Stimulated activated CD4-positive, alpha-beta T cell treated with anti-CD3 and anti-CD28 coated beads, Interleukin-15, amount 100 ng/mL, for 48 hours (primary cell): ENCODE results near the gene NAV2.

Source experiments
- DNase-seq, 2 donors: peaks; one replicate each; pipeline ENCODE4 v3.0.0-alpha.2; 2020; ENCODE audit warnings: low read depth in 2 of 2

Gene NAV2

GRCh38 chr11:20022363-20023081 is 309.9 kb downstream of the NAV2 start:
- DNase-seq: no peak

- no peak for DNase-seq
Observed at GRCh38 chr11:20023082-20023426, 310.4 kb downstream of the NAV2 start.

GRCh38 chr11:20024172-20024935 is 311.7 kb downstream of the NAV2 start:
- DNase-seq: no peak

GRCh38 chr11:20025332-20025840 is 312.7 kb downstream of the NAV2 start:
- DNase-seq: no peak

DNA sequence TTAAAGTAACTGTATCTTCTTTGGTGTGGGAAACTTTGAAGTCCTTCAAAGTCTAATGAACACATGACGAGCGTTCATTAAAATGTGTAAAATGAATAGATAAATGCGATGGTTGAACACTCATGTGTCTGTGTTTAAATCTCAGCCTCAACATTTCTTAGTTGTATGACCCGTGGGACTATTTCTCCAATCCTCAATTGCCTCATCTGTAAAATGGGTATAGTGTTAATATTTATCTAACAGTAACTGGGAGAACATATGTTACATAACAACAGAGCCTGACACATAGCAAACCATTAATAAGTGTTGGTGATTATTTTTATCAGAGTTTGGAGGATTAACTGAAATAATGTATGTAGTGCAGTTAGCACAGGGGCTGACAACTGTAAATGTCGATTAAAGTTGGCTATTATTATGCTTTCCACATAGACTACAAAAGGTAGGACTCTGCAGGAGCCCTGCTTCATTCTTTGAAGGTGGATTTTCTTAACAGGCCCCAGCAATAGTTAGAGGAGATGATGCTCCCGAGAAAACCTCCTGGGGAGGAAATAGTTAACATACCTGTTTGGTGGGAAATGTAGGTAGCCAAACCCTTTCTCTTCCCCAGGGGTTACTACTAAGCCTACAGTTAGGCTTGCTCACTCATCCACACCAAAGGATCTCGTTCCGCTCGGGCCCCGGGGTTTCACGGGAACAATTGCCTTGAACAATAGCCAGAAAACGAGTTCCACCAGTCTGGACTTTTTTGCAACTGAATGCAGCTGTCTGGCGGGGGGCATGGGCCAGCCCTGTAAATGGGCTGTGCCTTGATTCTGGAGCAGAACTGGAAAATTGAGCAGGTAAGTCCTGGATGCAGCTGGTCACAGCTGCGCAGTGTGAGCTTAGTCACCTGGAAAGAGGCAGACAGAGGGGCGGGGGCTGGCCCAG is 314.3 kb downstream of the NAV2 start:
- no peak for DNase-seq

DNA sequence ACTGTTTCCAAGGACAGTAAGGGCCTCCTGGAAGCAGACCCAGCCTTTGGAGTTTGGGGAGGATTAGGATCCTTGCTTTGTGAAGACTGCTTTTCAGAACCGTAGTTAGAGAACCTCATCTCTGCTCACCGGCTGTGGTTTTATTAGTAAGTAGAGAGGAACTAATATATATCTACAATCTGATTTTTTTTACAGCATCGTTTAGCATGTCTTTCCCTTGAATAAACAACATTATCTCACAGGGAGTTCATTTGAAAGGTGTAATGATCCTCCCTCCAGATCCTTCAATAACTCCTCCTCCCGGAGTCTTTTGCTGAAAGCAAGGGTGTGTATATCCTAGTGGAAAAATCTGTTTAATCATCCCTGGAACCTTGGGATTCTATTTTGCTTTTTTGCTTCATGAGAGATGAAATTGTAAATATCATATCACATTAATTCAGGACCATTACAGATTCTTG is 314.9 kb downstream of the NAV2 start:
- no peak for DNase-seq

GRCh38 chr11:20029193-20029592 is 316.6 kb downstream of the NAV2 start:
- DNase-seq: no peak

GRCh38 chr11:20030472-20030871 is 317.8 kb downstream of the NAV2 start:
- no peak for DNase-seq

DNA sequence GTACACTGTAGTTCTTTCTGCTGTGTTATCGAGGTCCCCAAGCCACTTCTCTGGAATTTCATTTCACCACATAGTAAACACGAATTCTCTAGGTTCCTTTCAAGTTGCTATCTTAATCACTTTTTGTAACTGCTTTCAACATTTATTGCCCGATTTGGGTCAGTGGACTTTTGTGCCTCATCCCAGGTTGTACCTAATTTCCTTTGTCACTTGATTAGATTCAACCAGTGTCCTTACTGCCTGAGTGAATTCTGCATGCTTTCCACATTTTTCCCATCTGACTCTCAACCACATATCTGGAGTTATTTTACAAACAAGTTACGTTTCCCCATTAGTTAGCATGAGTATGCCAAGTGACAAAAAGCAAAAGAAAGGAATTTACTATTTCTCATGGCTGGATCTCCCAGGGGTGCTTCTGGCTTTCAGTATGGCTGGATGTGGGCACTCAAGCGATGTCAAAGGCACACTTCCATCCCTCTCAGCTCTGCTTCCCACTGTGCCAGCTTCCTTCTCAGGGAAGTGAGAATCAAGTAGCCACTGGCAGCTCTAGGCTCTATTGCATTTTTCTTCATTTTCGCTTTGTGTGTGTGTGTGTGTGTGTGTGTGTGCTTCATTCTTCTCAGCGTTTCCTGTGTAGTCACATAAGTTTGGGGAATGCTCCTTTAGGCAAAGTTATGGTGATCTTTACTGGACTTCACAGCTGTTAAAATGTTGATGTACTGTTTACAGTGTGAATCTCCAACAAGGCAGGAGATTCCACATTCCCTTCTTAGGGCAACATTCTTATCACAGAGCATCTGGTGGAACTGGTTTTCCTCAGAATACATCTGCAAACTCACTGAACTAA is 318.7 kb downstream of the NAV2 start:
- DNase-seq: no peak

GRCh38 chr11:20032127-20032526 is 319.5 kb downstream of the NAV2 start:
- DNase-seq: no peak

GRCh38 chr11:20032577-20033260 is 320.1 kb downstream of the NAV2 start:
- DNase-seq: no peak

- no peak for DNase-seq
Observed at GRCh38 chr11:20033806-20034205, 321.2 kb downstream of the NAV2 start.

DNA sequence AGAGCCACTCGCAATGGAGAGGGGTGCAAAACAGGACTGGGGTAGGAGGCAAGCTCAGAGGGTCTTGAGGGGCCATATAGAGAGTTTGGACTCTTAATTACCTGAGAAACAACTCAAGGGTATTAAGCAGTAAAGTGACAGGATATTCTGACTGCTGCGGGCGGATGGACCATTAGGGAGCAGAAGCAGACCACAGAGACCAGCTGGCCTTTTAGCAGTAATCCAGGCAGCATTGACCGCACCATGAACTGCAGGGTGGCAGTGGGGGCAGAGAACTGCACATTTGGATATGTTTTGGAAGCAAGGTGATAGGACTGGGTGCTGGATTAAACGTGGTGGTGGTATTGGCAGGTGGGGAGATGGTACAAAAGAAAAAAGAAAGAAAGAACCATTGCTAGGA is 322.3 kb downstream of the NAV2 start:
- DNase-seq: no peak

- no peak for DNase-seq
Observed at GRCh38 chr11:20035375-20035700, 322.7 kb downstream of the NAV2 start.

DNA sequence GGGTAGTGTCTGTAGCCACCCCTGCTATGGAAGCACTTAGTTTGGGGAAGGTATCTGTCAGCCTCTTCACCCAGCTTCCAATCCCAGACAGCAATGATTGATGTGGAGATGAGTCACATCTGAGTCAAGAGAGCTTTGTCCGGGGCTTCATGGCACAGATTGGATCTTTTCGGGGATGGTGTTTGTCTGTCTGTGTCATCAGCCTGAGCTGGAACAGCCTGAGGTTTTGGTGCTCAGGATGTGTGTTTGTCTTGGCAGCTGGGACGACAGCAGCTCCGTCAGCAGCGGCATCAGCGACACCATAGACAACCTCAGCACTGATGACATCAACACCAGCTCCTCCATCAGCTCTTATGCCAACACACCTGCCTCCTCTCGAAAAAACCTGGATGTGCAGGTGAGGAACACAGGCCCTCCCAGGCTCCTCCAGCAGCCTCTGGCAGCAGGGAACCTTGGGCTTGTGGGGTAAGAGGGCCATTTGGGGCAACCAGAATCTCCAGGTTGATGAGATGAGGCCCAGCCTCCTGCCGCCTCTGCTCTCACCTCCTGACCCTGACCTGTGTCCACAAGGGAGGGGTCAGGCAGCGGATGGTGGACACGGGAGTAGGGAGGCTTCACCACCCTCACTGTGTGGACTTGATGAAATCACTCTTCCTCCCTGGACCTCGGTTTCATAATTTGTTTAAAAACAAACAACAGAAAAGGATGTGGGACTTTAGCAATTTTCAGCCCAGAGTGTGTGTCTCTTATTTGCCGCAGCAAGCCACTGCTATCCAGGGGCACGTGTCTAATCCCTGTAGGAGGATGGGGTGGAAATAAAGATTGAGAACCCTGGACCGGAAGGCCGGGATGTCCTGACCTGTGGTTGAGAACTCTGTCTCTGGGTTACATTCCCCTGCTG is 323.3 kb downstream of the NAV2 start:
- DNase-seq: no peak

- no peak for DNase-seq
Observed at GRCh38 chr11:20036626-20037335, 324.1 kb downstream of the NAV2 start.

GRCh38 chr11:20037396-20038153 is 324.9 kb downstream of the NAV2 start:
- DNase-seq: no peak

- DNase-seq: no peak
Observed at GRCh38 chr11:20038412-20038811, 325.8 kb downstream of the NAV2 start.
